ENCODE measurements around the gene TOB1. TPM values are rescaled to one million over a fixed set of nuclear protein-coding genes. Genes with fewer than 3 reads are reported as not detected.
A peak's percentile ranks its signal among the peaks of the same experiment; 100 is the strongest.

Gene TOB1
- total RNA-seq, 4 donors from 2014 or later = 151 to 255 (median 174) TPM

DNA sequence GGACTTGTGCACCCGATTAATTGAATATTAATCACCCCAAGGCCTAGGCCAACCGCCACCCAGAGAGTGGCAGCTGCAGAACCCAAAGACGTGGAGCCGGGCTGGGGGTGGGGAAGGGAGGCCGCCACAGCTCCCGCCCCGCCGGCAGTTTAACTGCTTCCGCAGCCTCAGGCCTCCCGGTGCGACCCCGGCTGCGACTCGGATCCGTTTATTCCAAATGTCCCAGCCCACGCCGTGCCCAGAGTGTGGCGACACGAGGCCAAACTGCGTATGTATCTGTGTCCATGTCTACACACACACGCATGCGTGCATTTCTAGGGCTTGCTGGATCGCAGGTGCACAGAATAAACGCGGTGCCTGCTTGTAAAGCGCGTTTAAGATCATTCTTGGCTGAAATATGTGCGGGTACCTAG is 802 bp upstream of the TOB1 start:
- peak in 2 of 3 donors; percentile 45 to 49 for TF ChIP-seq POLR2AphosphoS5 (IDR thresholded peaks at IDR 0.05)
- TF ChIP-seq EP300 (IDR thresholded peaks at IDR 0.05) = no peak
- Histone ChIP-seq H3K36me3 (peaks cover 10% of the 10 kb centered on the region), H3K4me1 (peaks cover 39% of the 10 kb centered on the region), H3K27ac (peak overlapping the region; percentile 99), H3K27me3 (no peaks in the 10 kb centered on the region), H3K4me3 (peak overlapping the region; percentile 97), H3K9me3 (no peaks in the 10 kb centered on the region)
- WGBS = 0% methylated on average over 18 of the region's 28 CpGs
- DNase-seq (ENCODE audit: low spot score in 2 of 2) = peak; percentile 88 to 89

DNA sequence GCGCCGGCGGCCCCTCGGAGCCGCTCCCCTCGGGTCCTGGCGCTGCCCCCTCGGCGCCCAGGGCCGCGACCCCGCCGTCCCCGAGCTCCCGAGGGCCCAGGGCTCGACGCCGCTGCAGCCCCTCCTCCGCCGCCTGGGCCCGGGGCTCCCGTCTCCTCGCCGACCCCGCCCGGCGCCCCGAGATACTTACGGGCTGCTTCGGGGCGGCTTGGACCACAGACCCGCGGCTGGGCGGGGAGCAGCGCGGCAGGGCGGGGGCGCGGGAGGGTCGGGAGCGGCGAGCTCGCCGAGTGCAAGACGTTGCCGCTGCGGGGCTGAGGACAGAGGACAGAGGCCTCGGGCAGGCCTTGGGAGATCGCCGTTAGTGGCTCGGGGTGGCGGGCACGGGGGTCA is 290 bp downstream of the TOB1 start:
- Histone ChIP-seq H3K9me3 (no peaks in the 10 kb centered on the region), H3K27ac (peak overlapping the region; percentile 99), H3K4me3 (peak overlapping the region; percentile 97), H3K27me3 (no peaks in the 10 kb centered on the region), H3K36me3 (peaks cover 10% of the 10 kb centered on the region), H3K4me1 (peaks cover 45% of the 10 kb centered on the region)
- no peak for TF ChIP-seq POLR2A (IDR thresholded peaks at IDR 0.05)
- no peak for TF ChIP-seq POLR2AphosphoS5 (IDR thresholded peaks at IDR 0.05)
- WGBS = no CpG with 5 or more reads among the region's 53 CpGs
- no peak for DNase-seq (ENCODE audit: low spot score in 2 of 2)

DNA sequence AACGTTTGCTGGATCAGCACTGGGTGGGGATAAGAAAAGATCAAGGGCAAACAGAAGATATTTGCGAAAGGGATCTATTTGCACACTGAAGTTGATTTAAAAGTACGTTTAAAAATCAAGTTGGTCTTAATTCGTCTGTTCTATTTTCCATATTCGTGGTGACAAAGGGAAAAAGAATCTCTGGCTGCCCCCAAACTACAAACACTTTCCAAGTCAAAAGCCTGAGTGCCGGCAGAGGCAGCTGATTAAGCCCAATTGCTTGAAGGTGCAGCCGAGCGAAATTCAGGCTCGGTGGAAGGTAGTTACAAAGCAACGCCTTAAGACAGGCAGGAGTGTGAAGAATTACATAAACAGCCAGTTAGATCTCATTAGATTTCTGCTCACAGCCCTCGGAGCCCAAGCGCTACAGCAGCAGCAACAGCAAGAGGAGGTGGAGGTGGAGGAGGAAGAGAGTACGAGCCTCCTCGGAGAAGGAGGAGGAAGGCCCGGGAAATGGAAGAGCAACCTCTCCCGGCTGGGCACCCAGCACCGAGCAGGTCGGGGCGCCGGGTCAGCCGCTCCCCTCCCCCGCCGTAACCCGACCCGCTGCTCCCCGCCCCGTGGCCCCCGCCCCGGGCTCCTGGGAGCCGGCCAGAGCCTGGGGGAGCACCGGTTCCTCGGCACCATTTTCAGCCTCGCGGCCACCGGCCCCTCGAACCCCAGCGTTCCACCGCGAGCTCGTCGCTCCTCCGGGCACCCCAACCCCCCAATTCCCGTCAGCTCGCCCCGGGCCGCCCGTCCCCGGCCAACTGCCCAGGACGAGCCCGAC is 890 bp downstream of the TOB1 start:
- TF ChIP-seq EP300 (IDR thresholded peaks at IDR 0.05) (no peak), POLR2AphosphoS5 (IDR thresholded peaks at IDR 0.05) (peak in 1 of 3 donors; percentile 13)
- Histone ChIP-seq H3K4me3 (peak overlapping the region; percentile 97), H3K27ac (peak overlapping the region; percentile 99), H3K36me3 (peaks cover 10% of the 10 kb centered on the region), H3K27me3 (no peaks in the 10 kb centered on the region), H3K4me1 (peaks cover 46% of the 10 kb centered on the region), H3K9me3 (no peaks in the 10 kb centered on the region)
- peak in 1 of 2 donors; percentile 83 for DNase-seq (ENCODE audit: low spot score in 2 of 2)
- 0% methylated on average over 21 of the region's 50 CpGs for WGBS

DNA sequence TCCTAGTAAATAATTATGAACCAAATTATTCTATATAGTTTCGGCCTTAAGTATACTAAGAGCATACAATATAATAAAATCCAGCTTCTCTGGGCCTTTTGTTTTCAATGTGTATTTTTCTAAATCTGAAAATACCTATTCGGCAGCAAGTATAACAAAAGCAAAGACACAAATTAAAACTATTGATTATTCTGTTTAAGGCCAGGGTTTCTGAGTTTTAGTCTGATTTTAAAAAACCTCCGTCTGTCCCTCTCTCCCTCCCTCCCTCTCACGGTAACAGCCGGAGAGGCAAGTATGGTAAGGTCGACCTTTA is 1.5 kb downstream of the TOB1 start:
- Histone ChIP-seq H3K4me3 (peak overlapping the region; percentile 97), H3K27me3 (no peaks in the 10 kb centered on the region), H3K9me3 (no peaks in the 10 kb centered on the region), H3K36me3 (peaks cover 10% of the 10 kb centered on the region), H3K27ac (peak overlapping the region; percentile 99), H3K4me1 (peaks cover 46% of the 10 kb centered on the region)
- TF ChIP-seq POLR2AphosphoS5 (IDR thresholded peaks at IDR 0.05) = no peak
- TF ChIP-seq EP300 (IDR thresholded peaks at IDR 0.05) = no peak
- TF ChIP-seq, protein P1, sequence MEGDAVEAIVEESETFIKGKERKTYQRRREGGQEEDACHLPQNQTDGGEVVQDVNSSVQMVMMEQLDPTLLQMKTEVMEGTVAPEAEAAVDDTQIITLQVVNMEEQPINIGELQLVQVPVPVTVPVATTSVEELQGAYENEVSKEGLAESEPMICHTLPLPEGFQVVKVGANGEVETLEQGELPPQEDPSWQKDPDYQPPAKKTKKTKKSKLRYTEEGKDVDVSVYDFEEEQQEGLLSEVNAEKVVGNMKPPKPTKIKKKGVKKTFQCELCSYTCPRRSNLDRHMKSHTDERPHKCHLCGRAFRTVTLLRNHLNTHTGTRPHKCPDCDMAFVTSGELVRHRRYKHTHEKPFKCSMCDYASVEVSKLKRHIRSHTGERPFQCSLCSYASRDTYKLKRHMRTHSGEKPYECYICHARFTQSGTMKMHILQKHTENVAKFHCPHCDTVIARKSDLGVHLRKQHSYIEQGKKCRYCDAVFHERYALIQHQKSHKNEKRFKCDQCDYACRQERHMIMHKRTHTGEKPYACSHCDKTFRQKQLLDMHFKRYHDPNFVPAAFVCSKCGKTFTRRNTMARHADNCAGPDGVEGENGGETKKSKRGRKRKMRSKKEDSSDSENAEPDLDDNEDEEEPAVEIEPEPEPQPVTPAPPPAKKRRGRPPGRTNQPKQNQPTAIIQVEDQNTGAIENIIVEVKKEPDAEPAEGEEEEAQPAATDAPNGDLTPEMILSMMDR (IDR thresholded peaks at IDR 0.05) = no peak
- no peak for TF ChIP-seq POLR2A (IDR thresholded peaks at IDR 0.05)
- DNase-seq (ENCODE audit: low spot score in 2 of 2) = no peak
- WGBS = 5% methylated on average over 6 of the region's 6 CpGs

DNA sequence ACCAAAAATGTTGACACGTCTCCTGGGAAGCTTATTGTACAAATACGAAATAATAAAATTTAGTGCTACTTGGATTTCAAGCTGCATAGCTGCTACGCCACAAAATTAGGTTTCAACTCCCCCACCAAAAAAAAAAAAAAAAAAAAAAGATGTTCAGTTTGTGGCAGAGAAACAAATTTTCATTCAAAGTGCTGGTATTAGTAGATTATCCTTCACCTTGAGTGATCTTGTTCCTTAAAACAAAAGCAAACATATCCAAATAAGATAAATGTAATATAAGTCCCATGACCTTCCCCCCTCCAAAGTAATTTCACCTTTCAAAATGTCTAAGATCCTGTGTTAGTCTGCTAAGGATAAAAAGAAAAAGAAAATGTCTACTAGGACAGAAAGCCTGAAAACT is 2.2 kb downstream of the TOB1 start:
- Histone ChIP-seq H3K4me3 (peak overlapping the region; percentile 97), H3K27ac (peak overlapping the region; percentile 99), H3K36me3 (peaks cover 10% of the 10 kb centered on the region), H3K4me1 (peaks cover 43% of the 10 kb centered on the region), H3K9me3 (no peaks in the 10 kb centered on the region), H3K27me3 (no peaks in the 10 kb centered on the region)
- 32% methylated on average over 3 of the region's 3 CpGs for WGBS
- no peak for TF ChIP-seq POLR2AphosphoS5 (IDR thresholded peaks at IDR 0.05)
- TF ChIP-seq POLR2A (IDR thresholded peaks at IDR 0.05) = no peak
- TF ChIP-seq, protein P1 (IDR thresholded peaks at IDR 0.05) = no peak
- no peak for TF ChIP-seq EP300 (IDR thresholded peaks at IDR 0.05)
- DNase-seq (ENCODE audit: low spot score in 2 of 2) = no peak

DNA sequence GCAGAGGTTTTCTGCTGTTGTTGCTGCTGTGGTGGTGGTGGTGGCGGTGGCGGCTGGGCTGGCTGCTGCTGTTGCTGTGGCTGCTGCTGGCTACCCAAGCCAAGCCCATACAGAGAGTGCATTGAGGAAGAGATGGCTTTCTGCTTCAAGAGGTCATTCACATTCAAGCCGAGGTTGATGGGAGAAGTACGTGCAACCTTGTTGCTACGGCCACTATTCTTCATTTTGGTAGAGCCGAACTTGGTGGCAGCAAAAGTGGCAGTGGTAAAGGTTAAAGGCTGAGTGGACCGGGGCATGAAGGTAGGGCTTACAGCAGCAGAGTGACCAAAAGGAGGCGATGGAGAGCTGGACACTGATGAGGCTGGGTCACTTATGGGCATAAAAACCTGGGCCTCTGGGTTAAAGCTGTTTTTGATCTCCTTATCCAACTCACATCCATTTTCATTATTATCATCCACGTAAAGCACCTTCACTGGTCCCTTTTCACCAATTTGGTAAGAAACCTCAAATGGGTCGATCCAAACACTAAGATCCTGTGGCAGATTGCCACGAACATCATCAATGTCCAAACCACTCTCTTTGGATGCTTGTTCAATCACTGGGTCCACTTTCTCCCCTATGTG is 2.8 kb downstream of the TOB1 start:
- no peak for DNase-seq (ENCODE audit: low spot score in 2 of 2)
- Histone ChIP-seq H3K36me3 (peaks cover 10% of the 10 kb centered on the region), H3K4me1 (peaks cover 37% of the 10 kb centered on the region), H3K9me3 (no peaks in the 10 kb centered on the region), H3K27me3 (no peaks in the 10 kb centered on the region), H3K4me3 (peak overlapping the region; percentile 97), H3K27ac (peak overlapping the region; percentile 32)
- TF ChIP-seq POLR2A (IDR thresholded peaks at IDR 0.05) (no peak), POLR2AphosphoS5 (IDR thresholded peaks at IDR 0.05) (no peak), EP300 (IDR thresholded peaks at IDR 0.05) (no peak)
- TF ChIP-seq, protein P1 (IDR thresholded peaks at IDR 0.05) = no peak
- 52% methylated on average over 11 of the region's 11 CpGs for WGBS
